Effector memory CD8-positive, alpha-beta T cell (primary cell): ENCODE measurements around the gene AFF3.

Experiments used
- ATAC-seq: fragments of 150-1000 bp; cut with Tn5 transposase; replicated peaks from 2 replicates; pipeline ENCODE4 v1.10.0; 2021; ENCODE audit warnings: mild to moderate bottlenecking, moderate library complexity
- DNase-seq, 3 experiments: peaks; one replicate each; pipeline ENCODE4 v3.0.0; 2021
- H3K27ac Mint-ChIP-seq, 2 donors: one replicate each; pipeline ENCODE4 v1.8.0; 2022; ENCODE audit warnings: mild to moderate bottlenecking in 2 of 2, mixed read lengths in 2 of 2, moderate library complexity in 2 of 2
- H3K27me3 Mint-ChIP-seq, 2 donors: one replicate each; pipeline ENCODE4 v1.8.0; 2022; ENCODE audit warnings: mixed read lengths in 2 of 2
- H3K36me3 Mint-ChIP-seq: one replicate; pipeline ENCODE4 v1.8.0; 2022; ENCODE audit warnings: mild to moderate bottlenecking, moderate library complexity, mixed read lengths; ENCODE audit not compliant: insufficient read depth
- H3K4me1 Mint-ChIP-seq, 2 donors: one replicate each; pipeline ENCODE4 v1.8.0; 2022; ENCODE audit warnings: low read depth in 2 of 2, mixed read lengths in 2 of 2
- H3K4me3 Mint-ChIP-seq, 2 donors: one replicate each; pipeline ENCODE4 v1.8.0; 2022; ENCODE audit warnings: mild to moderate bottlenecking in 2 of 2, mixed read lengths in 2 of 2, moderate library complexity in 2 of 2
- H3K9me3 Mint-ChIP-seq, 2 donors: one replicate each; pipeline ENCODE4 v1.8.0; 2022; ENCODE audit warnings: mixed read lengths in 2 of 2

AFF3 gene

GRCh38 chr2:99653433-99653832 is 489.0 kb downstream of the AFF3 start:
- Mint-ChIP-seq H3K4me3 (no peak overlapping the region), H3K36me3 (peaks cover 4% of the 10 kb centered on the region), H3K4me1 (no peaks in the 10 kb centered on the region), H3K27me3 (peaks cover 13 to 27% of the 10 kb centered on the region in 2 donors), H3K27ac (no peak overlapping the region), H3K9me3 (no peaks in the 10 kb centered on the region)
- DNase-seq (no peak), ATAC-seq (no peak)

GRCh38 chr2:99652862-99653261 is 489.5 kb downstream of the AFF3 start:
- Mint-ChIP-seq H3K27ac (no peak overlapping the region), H3K36me3 (peaks cover 4% of the 10 kb centered on the region)

GRCh38 chr2:99651930-99652670 is 490.3 kb downstream of the AFF3 start:
- Mint-ChIP-seq H3K36me3 (peaks cover 4% of the 10 kb centered on the region), H3K4me1 (no peaks in the 10 kb centered on the region), H3K9me3 (no peaks in the 10 kb centered on the region), H3K4me3 (no peak overlapping the region), H3K27me3 (peaks cover 4 to 16% of the 10 kb centered on the region in 2 donors), H3K27ac (no peak overlapping the region)
- ATAC-seq (no peak), DNase-seq (no peak)

More at GRCh38 chr2:99652862-99653261, 489.5 kb downstream of the AFF3 start:
- no peak for DNase-seq
- Mint-ChIP-seq H3K9me3 (no peaks in the 10 kb centered on the region), H3K4me1 (no peaks in the 10 kb centered on the region), H3K27me3 (peaks cover 7 to 22% of the 10 kb centered on the region in 2 donors), H3K4me3 (no peak overlapping the region)
- ATAC-seq, result no peak

GRCh38 chr2:99648906-99649789 is 493.2 kb downstream of the AFF3 start:
- Mint-ChIP-seq H3K9me3 (no peaks in the 10 kb centered on the region), H3K27me3 (peaks cover 11 to 28% of the 10 kb centered on the region in 2 donors), H3K36me3 (peaks cover 4% of the 10 kb centered on the region), H3K27ac (no peak overlapping the region), H3K4me3 (no peak overlapping the region), H3K4me1 (no peaks in the 10 kb centered on the region)
- ATAC-seq, result no peak
- DNase-seq, result no peak

GRCh38 chr2:99648178-99648844 is 494.1 kb downstream of the AFF3 start:
- H3K4me3 Mint-ChIP-seq, result no peak overlapping the region
- H3K9me3 Mint-ChIP-seq, result no peaks in the 10 kb centered on the region
- no peaks in the 10 kb centered on the region for H3K4me1 Mint-ChIP-seq
- H3K36me3 Mint-ChIP-seq, result no peaks in the 10 kb centered on the region
- H3K27ac Mint-ChIP-seq, result no peak overlapping the region
- no peak for ATAC-seq
- no peak for DNase-seq
- peaks cover 11 to 28% of the 10 kb centered on the region in 2 donors for H3K27me3 Mint-ChIP-seq

GRCh38 chr2:99645960-99646359 is 496.4 kb downstream of the AFF3 start:
- ATAC-seq (no peak), DNase-seq (no peak)
- Mint-ChIP-seq H3K36me3 (no peaks in the 10 kb centered on the region), H3K27ac (no peak overlapping the region), H3K4me3 (no peak overlapping the region), H3K27me3 (peaks cover 11 to 19% of the 10 kb centered on the region in 2 donors), H3K9me3 (no peaks in the 10 kb centered on the region), H3K4me1 (no peaks in the 10 kb centered on the region)

- peaks cover 11 to 24% of the 10 kb centered on the region in 2 donors for H3K27me3 Mint-ChIP-seq
- ATAC-seq, result no peak
- no peaks in the 10 kb centered on the region for H3K36me3 Mint-ChIP-seq
- H3K9me3 Mint-ChIP-seq, result no peaks in the 10 kb centered on the region
- H3K27ac Mint-ChIP-seq, result no peak overlapping the region
- DNase-seq, result no peak
- H3K4me3 Mint-ChIP-seq, result no peak overlapping the region
- no peaks in the 10 kb centered on the region for H3K4me1 Mint-ChIP-seq
These were observed 498.0 kb downstream of the AFF3 start for GRCh38 chr2:99644419-99644787.

GRCh38 chr2:99643787-99644418 is 498.5 kb downstream of the AFF3 start:
- Mint-ChIP-seq H3K27ac (no peak overlapping the region), H3K9me3 (no peaks in the 10 kb centered on the region)

GRCh38 chr2:99641999-99642398 is 500.4 kb downstream of the AFF3 start:
- Mint-ChIP-seq H3K4me1 (no peaks in the 10 kb centered on the region), H3K9me3 (no peaks in the 10 kb centered on the region), H3K36me3 (no peaks in the 10 kb centered on the region), H3K4me3 (no peak overlapping the region), H3K27ac (no peak overlapping the region), H3K27me3 (peaks cover 5 to 37% of the 10 kb centered on the region in 2 donors)
- ATAC-seq (no peak), DNase-seq (no peak)

More at GRCh38 chr2:99643787-99644418, 498.5 kb downstream of the AFF3 start:
- Mint-ChIP-seq H3K27me3 (peaks cover 11 to 27% of the 10 kb centered on the region in 2 donors), H3K4me3 (no peak overlapping the region), H3K36me3 (no peaks in the 10 kb centered on the region), H3K4me1 (no peaks in the 10 kb centered on the region)
- DNase-seq, result no peak
- no peak for ATAC-seq

- ATAC-seq (no peak), DNase-seq (no peak)
- Mint-ChIP-seq H3K27me3 (peaks cover 0 to 43% of the 10 kb centered on the region in 2 donors), H3K9me3 (no peaks in the 10 kb centered on the region), H3K27ac (no peak overlapping the region), H3K4me3 (no peak overlapping the region), H3K36me3 (no peaks in the 10 kb centered on the region), H3K4me1 (no peaks in the 10 kb centered on the region)
These were observed 501.7 kb downstream of the AFF3 start for GRCh38 chr2:99640635-99641151.

- no peak for ATAC-seq
- H3K4me1 Mint-ChIP-seq, result no peaks in the 10 kb centered on the region
These were observed 503.6 kb downstream of the AFF3 start for GRCh38 chr2:99638791-99639190.

GRCh38 chr2:99637159-99637697 is 505.2 kb downstream of the AFF3 start:
- Mint-ChIP-seq H3K4me3 (no peak overlapping the region), H3K27me3 (peaks cover 0 to 34% of the 10 kb centered on the region in 2 donors), H3K36me3 (no peaks in the 10 kb centered on the region), H3K9me3 (no peaks in the 10 kb centered on the region), H3K4me1 (no peaks in the 10 kb centered on the region), H3K27ac (no peak overlapping the region)
- no peak for ATAC-seq
- no peak for DNase-seq

More at GRCh38 chr2:99638791-99639190, 503.6 kb downstream of the AFF3 start:
- no peak overlapping the region for H3K4me3 Mint-ChIP-seq
- no peaks in the 10 kb centered on the region for H3K9me3 Mint-ChIP-seq
- H3K36me3 Mint-ChIP-seq, result no peaks in the 10 kb centered on the region
- H3K27ac Mint-ChIP-seq, result no peak overlapping the region
- H3K27me3 Mint-ChIP-seq, result peaks cover 0 to 34% of the 10 kb centered on the region in 2 donors
- no peak for DNase-seq
